ENCODE data around the gene NEUROD1. TPM values are rescaled to one million over a fixed set of nuclear protein-coding genes. Genes with fewer than 3 reads are reported as not detected.

Gene NEUROD1
- total RNA-seq = not detected

DNA sequence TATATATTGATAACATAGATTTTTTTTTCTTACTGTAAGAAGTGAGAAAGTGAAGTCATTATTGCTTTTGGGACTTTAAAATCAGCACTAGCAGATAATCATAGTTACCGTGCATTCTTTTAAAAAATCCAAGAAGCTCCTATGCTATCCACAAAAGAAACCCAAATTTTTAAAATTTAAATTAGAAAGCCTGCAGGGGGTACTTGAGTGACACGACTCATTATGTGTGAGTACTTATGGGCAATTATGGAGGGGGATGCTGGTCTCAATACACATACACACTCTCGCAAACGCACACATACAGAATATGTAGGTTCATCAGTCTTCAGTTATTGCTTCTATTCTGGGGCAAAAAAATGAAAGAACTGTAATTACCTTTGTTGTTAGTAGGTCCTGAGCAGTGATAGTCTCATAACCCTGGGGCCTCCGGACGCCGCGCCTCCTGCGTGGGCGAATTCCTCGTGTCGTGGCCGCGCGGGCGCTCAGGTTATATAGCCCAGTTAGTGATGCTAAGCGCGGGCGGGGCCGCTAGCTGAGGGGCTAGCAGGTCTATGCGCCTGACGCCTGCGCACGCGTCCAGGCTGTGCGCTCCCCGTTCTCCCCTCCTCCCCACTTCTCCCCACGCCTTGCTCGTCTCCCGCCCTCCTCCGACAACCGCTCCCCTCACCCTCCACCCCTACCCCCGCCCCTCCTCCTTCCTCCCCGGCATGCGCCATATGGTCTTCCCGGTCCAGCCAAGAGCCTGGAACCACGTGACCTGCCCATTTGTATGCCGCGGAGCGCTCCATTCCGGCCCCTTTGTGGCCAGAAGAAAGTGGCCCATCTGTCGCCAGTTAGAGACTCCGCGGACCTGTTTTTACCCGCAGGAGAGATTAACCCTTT is at the start of gene NEUROD1:
TSS of gene NEUROD1 (minus strand) at position 463 of the 882 bp plus-strand sequence. CDS start 1,657 bp downstream, outside the sequence.
- H3K27ac Mint-ChIP-seq = no peak within 1 kb of the TSS
- CTCF ChIA-PET = interaction anchor here (1.1 to 1.7 kb wide), 3 partner anchors 22 to 35 kb away, joined by 3 to 4 read pairs (median 4); partner anchors contain the start of gene CERKL
- peak within 1 kb of the TSS; percentile 57 for H3K4me3 Mint-ChIP-seq

GRCh38 chr2:181725476-181725875 is 45.2 kb upstream of the NEUROD1 start:
- TF ChIP-seq, protein P1, sequence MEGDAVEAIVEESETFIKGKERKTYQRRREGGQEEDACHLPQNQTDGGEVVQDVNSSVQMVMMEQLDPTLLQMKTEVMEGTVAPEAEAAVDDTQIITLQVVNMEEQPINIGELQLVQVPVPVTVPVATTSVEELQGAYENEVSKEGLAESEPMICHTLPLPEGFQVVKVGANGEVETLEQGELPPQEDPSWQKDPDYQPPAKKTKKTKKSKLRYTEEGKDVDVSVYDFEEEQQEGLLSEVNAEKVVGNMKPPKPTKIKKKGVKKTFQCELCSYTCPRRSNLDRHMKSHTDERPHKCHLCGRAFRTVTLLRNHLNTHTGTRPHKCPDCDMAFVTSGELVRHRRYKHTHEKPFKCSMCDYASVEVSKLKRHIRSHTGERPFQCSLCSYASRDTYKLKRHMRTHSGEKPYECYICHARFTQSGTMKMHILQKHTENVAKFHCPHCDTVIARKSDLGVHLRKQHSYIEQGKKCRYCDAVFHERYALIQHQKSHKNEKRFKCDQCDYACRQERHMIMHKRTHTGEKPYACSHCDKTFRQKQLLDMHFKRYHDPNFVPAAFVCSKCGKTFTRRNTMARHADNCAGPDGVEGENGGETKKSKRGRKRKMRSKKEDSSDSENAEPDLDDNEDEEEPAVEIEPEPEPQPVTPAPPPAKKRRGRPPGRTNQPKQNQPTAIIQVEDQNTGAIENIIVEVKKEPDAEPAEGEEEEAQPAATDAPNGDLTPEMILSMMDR (IDR thresholded peaks at IDR 0.05) = no peak
- CTCF ChIA-PET = no interaction called here
- intact Hi-C loops (cut with micrococcal nuclease) = no loop called here
- H3K27me3 Mint-ChIP-seq = peaks cover 19% of the 10 kb centered on the region
- POLR2A ChIA-PET = no interaction called here
- no peaks in the 10 kb centered on the region for H3K4me1 Mint-ChIP-seq (ENCODE audit: low read depth)
- DNase-seq (no peak), ATAC-seq (no peak)
- no peaks in the 10 kb centered on the region for H3K36me3 Mint-ChIP-seq (ENCODE audit: low read depth)
- H3K27ac Mint-ChIP-seq = no peak overlapping the region
- no peaks in the 10 kb centered on the region for H3K9me3 Mint-ChIP-seq
- H3K4me3 Mint-ChIP-seq = no peak overlapping the region

More for the DNA sequence above, at the start of gene NEUROD1:
- intact Hi-C loops (cut with micrococcal nuclease) = no loop called here
- TF ChIP-seq, protein P1 (IDR thresholded peaks at IDR 0.05) = no peak
- POLR2A ChIA-PET = no interaction called here
- no peaks in the 10 kb centered on the region for H3K36me3 Mint-ChIP-seq (ENCODE audit: low read depth)
- H3K9me3 Mint-ChIP-seq = peaks cover 5% of the 10 kb centered on the region
- ATAC-seq (peak; percentile 53), DNase-seq (peak; percentile 59)
- H3K27me3 Mint-ChIP-seq = peaks cover 77% of the 10 kb centered on the region
- H3K4me1 Mint-ChIP-seq (ENCODE audit: low read depth) = peaks cover 39% of the 10 kb centered on the region

GRCh38 chr2:181724662-181725061 is 44.3 kb upstream of the NEUROD1 start:
- H3K4me1 Mint-ChIP-seq (ENCODE audit: low read depth) = no peaks in the 10 kb centered on the region
- ChIA-PET POLR2A (no interaction called here), CTCF (interaction anchor here (2.6 kb wide), 1 partner anchor 10 kb away, joined by 14 read pairs; no protein-coding TSS in a partner anchor)
- intact Hi-C loops (cut with micrococcal nuclease) = no loop called here
- H3K36me3 Mint-ChIP-seq (ENCODE audit: low read depth) = no peaks in the 10 kb centered on the region
- no peak overlapping the region for H3K27ac Mint-ChIP-seq
- no peaks in the 10 kb centered on the region for H3K9me3 Mint-ChIP-seq
- DNase-seq (no peak), ATAC-seq (no peak)
- no peak overlapping the region for H3K4me3 Mint-ChIP-seq
- peaks cover 12% of the 10 kb centered on the region for H3K27me3 Mint-ChIP-seq
- TF ChIP-seq, protein P1 (IDR thresholded peaks at IDR 0.05) = no peak

GRCh38 chr2:181723731-181724130 is 43.4 kb upstream of the NEUROD1 start:
- TF ChIP-seq, protein P1 (IDR thresholded peaks at IDR 0.05) = no peak
- no peak for DNase-seq
- CTCF ChIA-PET = interaction anchor here (1.1 to 2.6 kb wide), 2 partner anchors 9 kb away, joined by 3 to 14 read pairs; no protein-coding TSS in a partner anchor
- Mint-ChIP-seq H3K27me3 (peaks cover 12% of the 10 kb centered on the region), H3K27ac (no peak overlapping the region), H3K4me1 (ENCODE audit: low read depth) (no peaks in the 10 kb centered on the region), H3K36me3 (ENCODE audit: low read depth) (no peaks in the 10 kb centered on the region), H3K4me3 (no peak overlapping the region), H3K9me3 (no peaks in the 10 kb centered on the region)
- ATAC-seq = no peak
- POLR2A ChIA-PET = no interaction called here
- intact Hi-C loops (cut with micrococcal nuclease) = no loop called here
